Measurements from ENCODE around the gene WIPF3. TPM values are rescaled to one million over a fixed set of nuclear protein-coding genes. Genes with fewer than 3 reads are reported as not detected.

The WIPF3 gene
- total and polyA plus RNA-seq, 10 of the 15 experiments (the other 5 are each of a cell fraction or from before 2014, with no cell fraction given), result 0.03 to 0.05 TPM; not detected in 8

GRCh38 chr7:29864656-29865055 lies 58.3 kb downstream of the WIPF3 start:
- in situ Hi-C loops (cut with MboI) (no loop called here), intact Hi-C loops (cut with micrococcal nuclease; ENCODE audit: unreplicated experiment) (no loop called here)
- ChIA-PET CTCF (interaction anchor here (1.0 to 1.9 kb wide), 2 partner anchors 14 to 197 kb away, joined by 3 to 5 read pairs; no protein-coding TSS in a partner anchor), POLR2A (no interaction called here), SMC1A (ENCODE audit: uncharacterized antibody, unreplicated experiment) (interaction anchor here (0.7 to 0.9 kb wide), 3 partner anchors 10 to 105 kb away, joined by 3 to 4 read pairs (median 3); no protein-coding TSS in a partner anchor), RAD21 (ENCODE audit: unreplicated experiment) (no interaction called here)
- ATAC-seq, result no peak
- no peak for FAIRE-seq
- Histone ChIP-seq H2AFZ (ENCODE audit: control insufficient read depth, low read depth, low read length) (no peak overlapping the region), H3K27me3 (replicated peaks in 1 of 2; ENCODE audit: control insufficient read depth in 2 of 2, insufficient read depth in 2 of 2, low read length in 1 of 2) (no peaks in the 10 kb centered on the region; a peak in 2 of 4 replicates), H3K4me3 (no peak overlapping the region), H3K9me3 (replicated peaks; ENCODE audit: control insufficient read depth, insufficient read depth, low read length) (no peaks in the 10 kb centered on the region), H3K79me2 (ENCODE audit: control insufficient read depth, insufficient read depth, low read length) (no peaks in the 10 kb centered on the region), H3K36me3 (ENCODE audit: control insufficient read depth in 2 of 2, insufficient read depth in 2 of 2, low read length in 1 of 2) (no peaks in the 10 kb centered on the region), H3K4me1 (ENCODE audit: control insufficient read depth, insufficient read depth, low read length) (no peaks in the 10 kb centered on the region), H3K27ac (ENCODE audit: control insufficient read depth, insufficient read depth) (no peak overlapping the region), H4K20me1 (ENCODE audit: control insufficient read depth, insufficient read depth) (no peaks in the 10 kb centered on the region), H3K4me2 (ENCODE audit: control insufficient read depth, insufficient read depth) (no peak overlapping the region), H3K9ac (ENCODE audit: control insufficient read depth, insufficient read depth, low read length) (no peak overlapping the region)
- 79% methylated on average over 2 of the region's 2 CpGs for WGBS (ENCODE audit: insufficient coverage, insufficient replicate concordance, low lambda C conversion rate, missing lambda C conversion rate)
- no peak for DNase-seq (ENCODE audit: low read depth, low spot score)
- no peak for TF ChIP-seq SREBF1 (IDR thresholded peaks at IDR 0.05; ENCODE audit: low read length)
- TF ChIP-seq HCFC1 (IDR thresholded peaks at IDR 0.05; ENCODE audit: low read length), result no peak
- TF ChIP-seq CUX1 (IDR thresholded peaks at IDR 0.05; ENCODE audit: insufficient replicate concordance, low read depth, low read length), result no peak
- TF ChIP-seq EED (IDR thresholded peaks at IDR 0.05; ENCODE audit: low read depth), result no peak
- TF ChIP-seq NR2C2 (IDR thresholded peaks at IDR 0.05; ENCODE audit: borderline replicate concordance, control insufficient read depth, insufficient read length, low read depth), result no peak
- no peak for TF ChIP-seq TCF7 (IDR thresholded peaks at IDR 0.05; ENCODE audit: borderline replicate concordance)
- no peak for TF ChIP-seq ATF2 (IDR thresholded peaks at IDR 0.05; ENCODE audit: low read length)
- no peak for TF ChIP-seq FOS (IDR thresholded peaks at IDR 0.05; ENCODE audit: borderline replicate concordance, extremely low read depth, insufficient read length)
- TF ChIP-seq HDGF (IDR thresholded peaks at IDR 0.05), result no peak
- TF ChIP-seq SP1 (IDR thresholded peaks at IDR 0.05; ENCODE audit: low read depth, low read length), result no peak
- no peak for TF ChIP-seq SMARCA5 (IDR thresholded peaks at IDR 0.05)
- no peak for TF ChIP-seq REST (IDR thresholded peaks at IDR 0.05; ENCODE audit: low read depth, low read length)
- no peak for TF ChIP-seq TBL1XR1 (IDR thresholded peaks at IDR 0.05; ENCODE audit: low read depth, low read length)
- no peak for TF ChIP-seq ZNF274 (IDR thresholded peaks at IDR 0.05; ENCODE audit: insufficient read depth, insufficient read length)
- no peak for TF ChIP-seq PAX5 (IDR thresholded peaks at IDR 0.05; ENCODE audit: borderline replicate concordance, low read depth, low read length)
- TF ChIP-seq STAT1 (conservative IDR thresholded peaks at IDR 0.05), result no peak
- TF ChIP-seq ATF7 (IDR thresholded peaks at IDR 0.05; ENCODE audit: low read depth), result no peak
- BruUV-seq (replicated peaks), result no TSS peak

Data from GM12878 (cell line).